ENCODE results near the gene NDST3. TPM values are rescaled to one million over a fixed set of nuclear protein-coding genes. Genes with fewer than 3 reads are reported as not detected.

Gene NDST3
- total RNA-seq, 2 experiments from 2014 or later = not detected

- no peaks in the 10 kb centered on the region for H3K79me2 ChIP-seq (ENCODE audit: insufficient read depth, low read depth, low read length)
- H2AFZ ChIP-seq (ENCODE audit: low read length) = no peak overlapping the region
- H4K20me1 ChIP-seq (ENCODE audit: insufficient read depth, low read length) = no peaks in the 10 kb centered on the region
- no TSS peak for BruUV-seq (replicated peaks)
- no peaks in the 10 kb centered on the region for H3K9me2 ChIP-seq (ENCODE audit: insufficient read depth, low read length)
- no peaks in the 10 kb centered on the region for H3K9me3 ChIP-seq (ENCODE audit: low read length)
- TF ChIP-seq, protein P1, sequence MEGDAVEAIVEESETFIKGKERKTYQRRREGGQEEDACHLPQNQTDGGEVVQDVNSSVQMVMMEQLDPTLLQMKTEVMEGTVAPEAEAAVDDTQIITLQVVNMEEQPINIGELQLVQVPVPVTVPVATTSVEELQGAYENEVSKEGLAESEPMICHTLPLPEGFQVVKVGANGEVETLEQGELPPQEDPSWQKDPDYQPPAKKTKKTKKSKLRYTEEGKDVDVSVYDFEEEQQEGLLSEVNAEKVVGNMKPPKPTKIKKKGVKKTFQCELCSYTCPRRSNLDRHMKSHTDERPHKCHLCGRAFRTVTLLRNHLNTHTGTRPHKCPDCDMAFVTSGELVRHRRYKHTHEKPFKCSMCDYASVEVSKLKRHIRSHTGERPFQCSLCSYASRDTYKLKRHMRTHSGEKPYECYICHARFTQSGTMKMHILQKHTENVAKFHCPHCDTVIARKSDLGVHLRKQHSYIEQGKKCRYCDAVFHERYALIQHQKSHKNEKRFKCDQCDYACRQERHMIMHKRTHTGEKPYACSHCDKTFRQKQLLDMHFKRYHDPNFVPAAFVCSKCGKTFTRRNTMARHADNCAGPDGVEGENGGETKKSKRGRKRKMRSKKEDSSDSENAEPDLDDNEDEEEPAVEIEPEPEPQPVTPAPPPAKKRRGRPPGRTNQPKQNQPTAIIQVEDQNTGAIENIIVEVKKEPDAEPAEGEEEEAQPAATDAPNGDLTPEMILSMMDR (conservative IDR thresholded peaks at IDR 0.05; ENCODE audit: low read length) = no peak
- no peak for TF ChIP-seq EZH2phosphoT487 (IDR thresholded peaks at IDR 0.05; ENCODE audit: borderline replicate concordance, low read depth, low read length)
- no peak overlapping the region for H3K4me3 ChIP-seq (ENCODE audit: low read depth, low read length, poor library complexity, severe bottlenecking)
- no peaks in the 10 kb centered on the region for H3K4me1 ChIP-seq (ENCODE audit: insufficient read depth, low read length, poor library complexity, severe bottlenecking)
- POLR2A ChIA-PET = no interaction called here
- no peak for DNase-seq (ENCODE audit: low spot score)
- no peak overlapping the region for H3K27ac ChIP-seq (ENCODE audit: low read depth, low read length, poor library complexity, severe bottlenecking)
- CTCF ChIA-PET (ENCODE audit: unreplicated experiment) = no interaction called here
- intact Hi-C loops (cut with micrococcal nuclease; ENCODE audit: unreplicated experiment) = no loop called here
- no peak overlapping the region for H3K4me2 ChIP-seq (ENCODE audit: low read length)
- no peaks in the 10 kb centered on the region for H3K36me3 ChIP-seq (ENCODE audit: insufficient read depth, low read length)
Measured at GRCh38 chr4:118047043-118047442, 12.8 kb downstream of the NDST3 start.

DNA sequence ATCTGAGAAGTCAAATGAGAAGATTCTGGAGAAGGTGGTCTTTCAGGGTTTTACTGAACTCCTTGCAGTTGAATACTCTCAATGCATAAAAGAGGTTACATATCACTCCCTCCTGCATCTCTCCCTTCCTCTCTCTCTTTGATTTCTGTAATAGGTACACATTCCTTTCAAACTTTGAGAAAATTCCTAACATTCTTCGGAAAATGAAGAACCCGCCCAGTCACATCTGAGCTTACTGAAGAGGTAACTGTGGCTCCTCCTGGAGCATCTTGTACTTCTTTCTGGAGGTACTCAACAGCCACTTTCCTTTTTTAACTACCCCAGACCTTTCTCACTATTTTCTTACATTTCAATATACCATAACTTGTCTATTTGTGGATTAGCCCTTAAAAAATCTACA lies 24.7 kb downstream of the NDST3 start:
- Histone ChIP-seq H3K27ac (ENCODE audit: low read depth, low read length, poor library complexity, severe bottlenecking) (no peak overlapping the region), H3K36me3 (ENCODE audit: insufficient read depth, low read length) (no peaks in the 10 kb centered on the region), H3K4me2 (ENCODE audit: low read length) (no peak overlapping the region), H3K4me3 (ENCODE audit: low read depth, low read length, poor library complexity, severe bottlenecking) (no peak overlapping the region), H3K79me2 (ENCODE audit: insufficient read depth, low read depth, low read length) (no peaks in the 10 kb centered on the region), H3K9me2 (ENCODE audit: insufficient read depth, low read length) (no peaks in the 10 kb centered on the region), H2AFZ (ENCODE audit: low read length) (no peak overlapping the region), H3K4me1 (ENCODE audit: insufficient read depth, low read length, poor library complexity, severe bottlenecking) (no peaks in the 10 kb centered on the region), H3K9me3 (ENCODE audit: low read length) (no peaks in the 10 kb centered on the region), H4K20me1 (ENCODE audit: insufficient read depth, low read length) (no peaks in the 10 kb centered on the region)
- no peak for TF ChIP-seq EZH2phosphoT487 (IDR thresholded peaks at IDR 0.05; ENCODE audit: borderline replicate concordance, low read depth, low read length)
- TF ChIP-seq, protein P1 (conservative IDR thresholded peaks at IDR 0.05; ENCODE audit: low read length) = no peak
- DNase-seq (ENCODE audit: low spot score) = no peak
- intact Hi-C loops (cut with micrococcal nuclease; ENCODE audit: unreplicated experiment) = no loop called here
- ChIA-PET CTCF (ENCODE audit: unreplicated experiment) (no interaction called here), POLR2A (interaction anchor here (0.6 to 1.2 kb wide), 2 partner anchors 10 to 14 kb away, joined by 4 read pairs; no protein-coding TSS in a partner anchor)
- BruUV-seq (replicated peaks) = no TSS peak

- H3K79me2 ChIP-seq (ENCODE audit: insufficient read depth, low read depth, low read length) = no peaks in the 10 kb centered on the region
- no peak overlapping the region for H2AFZ ChIP-seq (ENCODE audit: low read length)
- DNase-seq (ENCODE audit: low spot score) = no peak
- no TSS peak for BruUV-seq (replicated peaks)
- no peaks in the 10 kb centered on the region for H3K9me3 ChIP-seq (ENCODE audit: low read length)
- no peaks in the 10 kb centered on the region for H3K9me2 ChIP-seq (ENCODE audit: insufficient read depth, low read length)
- no peak overlapping the region for H3K4me2 ChIP-seq (ENCODE audit: low read length)
- no peaks in the 10 kb centered on the region for H3K36me3 ChIP-seq (ENCODE audit: insufficient read depth, low read length)
- intact Hi-C loops (cut with micrococcal nuclease; ENCODE audit: unreplicated experiment) = no loop called here
- no peak overlapping the region for H3K4me3 ChIP-seq (ENCODE audit: low read depth, low read length, poor library complexity, severe bottlenecking)
- no peaks in the 10 kb centered on the region for H4K20me1 ChIP-seq (ENCODE audit: insufficient read depth, low read length)
- ChIA-PET POLR2A (interaction anchor here (0.6 to 1.4 kb wide), 3 partner anchors 10 to 14 kb away, joined by 3 to 4 read pairs (median 4); no protein-coding TSS in a partner anchor), CTCF (ENCODE audit: unreplicated experiment) (no interaction called here)
- H3K4me1 ChIP-seq (ENCODE audit: insufficient read depth, low read length, poor library complexity, severe bottlenecking) = no peaks in the 10 kb centered on the region
- no peak for TF ChIP-seq EZH2phosphoT487 (IDR thresholded peaks at IDR 0.05; ENCODE audit: borderline replicate concordance, low read depth, low read length)
- TF ChIP-seq, protein P1 (conservative IDR thresholded peaks at IDR 0.05; ENCODE audit: low read length) = no peak
- H3K27ac ChIP-seq (ENCODE audit: low read depth, low read length, poor library complexity, severe bottlenecking) = no peak overlapping the region
Measured at GRCh38 chr4:118059397-118059796, 25.1 kb downstream of the NDST3 start.

All from OCI-LY7 (cell line).